Caco-2 (cell line): ENCODE measurements around the gene BTN1A1. TPM values are rescaled to one million over a fixed set of nuclear protein-coding genes. Genes with fewer than 3 reads are reported as not detected.

ENCODE experiments used
- BruUV-seq: library from RNA; stranded (reverse); fragments of 400-500 nt; replicated peaks from 2 replicates; lab custom pipeline; 2021; lab: Mats Ljungman, UMichigan
- CTCF ChIA-PET: fragments of 300-600 bp; sonication (Branson Sonifier 250); formaldehyde crosslinking; loops from one replicate; lab custom pipeline; 2022; ENCODE audit warnings: antibody characterized with exemption; lab: Charles Lee
- POLR2A ChIA-PET: fragments of 300-600 bp; sonication (Branson Sonifier 250); formaldehyde crosslinking; loops from one replicate; lab custom pipeline; 2022; ENCODE audit warnings: antibody characterized with exemption; lab: Charles Lee
- DNase-seq, 2 experiments: peaks; one replicate each; pipeline versions ENCODE4 v3.0.0 to v3.0.0-alpha.2; 2020 to 2022
- H3K27me3 ChIP-seq: replicated peaks from 2 replicates; pipeline ENCODE4 v1.6.0; 2011; ENCODE audit warnings: low read length; ENCODE audit not compliant: control insufficient read depth, insufficient read depth
- H3K36me3 ChIP-seq: 2 replicates; pipeline ENCODE4 v1.5.1; 2011; ENCODE audit warnings: low read length; ENCODE audit not compliant: control insufficient read depth, insufficient read depth
- H3K4me1 ChIP-seq: fragments of 250-450 bp; sonication (Bioruptor Pico); 2 replicates; pipeline ENCODE4 v1.5.1; 2020; ENCODE audit warnings: mild to moderate bottlenecking
- H3K4me3 ChIP-seq: 2 replicates; pipeline ENCODE4 v1.5.1; 2011; ENCODE audit warnings: low read depth, mild to moderate bottlenecking, control low read depth, low read length
- H3K9me3 ChIP-seq: fragments of 250-450 bp; sonication (Bioruptor Pico); 2 replicates; pipeline ENCODE4 v1.5.1; 2020; ENCODE audit warnings: mild to moderate bottlenecking, moderate library complexity
- H3K27ac Mint-ChIP-seq: one replicate; pipeline ENCODE4 v1.8.0; 2022; ENCODE audit warnings: mixed read lengths; ENCODE audit not compliant: unreplicated experiment
- H3K27me3 Mint-ChIP-seq: one replicate; pipeline ENCODE4 v1.8.0; 2022; ENCODE audit warnings: mixed read lengths; ENCODE audit not compliant: insufficient read depth, unreplicated experiment
- H3K36me3 Mint-ChIP-seq: one replicate; pipeline ENCODE4 v1.8.0; 2022; ENCODE audit warnings: mild to moderate bottlenecking, mixed read lengths; ENCODE audit not compliant: insufficient read depth, unreplicated experiment
- H3K4me1 Mint-ChIP-seq: one replicate; pipeline ENCODE4 v1.8.0; 2022; ENCODE audit warnings: low read depth, mixed read lengths; ENCODE audit not compliant: unreplicated experiment
- H3K4me3 Mint-ChIP-seq: one replicate; pipeline ENCODE4 v1.8.0; 2022; ENCODE audit warnings: mild to moderate bottlenecking, moderate library complexity, mixed read lengths; ENCODE audit not compliant: unreplicated experiment
- H3K9me3 Mint-ChIP-seq: one replicate; pipeline ENCODE4 v1.8.0; 2022; ENCODE audit warnings: mixed read lengths; ENCODE audit not compliant: unreplicated experiment
- CTCF ChIP-seq, 2 experiments: fragments of 200-600 bp in 1 of 2; IDR thresholded peaks; 1 replicate in 1 of 2; 2 replicates in 1 of 2; pipeline versions ENCODE4 v1.5.1 to v1.8.0; 2011 to 2022; ENCODE audit warnings: antibody characterized with exemption in 1 of 2, control low read depth in 1 of 2, inconsistent platforms in 1 of 2, low read depth in 1 of 2, low read length in 1 of 2, mild to moderate bottlenecking in 1 of 2, moderate library complexity in 1 of 2; ENCODE audit not compliant: insufficient read depth in 1 of 2, severe bottlenecking in 1 of 2, unreplicated experiment in 1 of 2
- intact Hi-C: fragments of 100-400 bp; cut with micrococcal nuclease; formaldehyde crosslinking; loops from one replicate; pipeline ENCODE4 v1.10.0; 2022; ENCODE audit not compliant: unreplicated experiment
- total RNA-seq: library from RNA; stranded (reverse); gene quantifications from 2 replicates; pipeline ENCODE4 v1.2.3, GENCODE V29; 2022

Gene BTN1A1
- total RNA-seq, 1 experiment from 2014 or later: 7.3 TPM

GRCh38 chr6:26530203-26530602 is 30.1 kb downstream of the BTN1A1 start:
- intact Hi-C loops: loop anchor here (10.0 kb wide), 1 partner anchor 205 kb away; no protein-coding TSS in a partner anchor
- Histone ChIP-seq H3K4me3 (no peak overlapping the region), H3K9me3 (no peaks in the 10 kb centered on the region), H3K4me1 (no peaks in the 10 kb centered on the region), H3K36me3 (no peaks in the 10 kb centered on the region), H3K27me3 (no peaks in the 10 kb centered on the region)
- CTCF ChIA-PET: no interaction called here
- Mint-ChIP-seq H3K27ac (no peak overlapping the region), H3K27me3 (no peaks in the 10 kb centered on the region), H3K4me3 (no peak overlapping the region), H3K4me1 (peaks cover 7% of the 10 kb centered on the region), H3K36me3 (peaks cover 11% of the 10 kb centered on the region), H3K9me3 (no peaks in the 10 kb centered on the region)
- no peak for TF ChIP-seq CTCF (IDR thresholded peaks at IDR 0.05; ENCODE audit: insufficient read depth in 1 of 2, low read depth in 1 of 2, low read length in 1 of 2, severe bottlenecking in 1 of 2, unreplicated experiment in 1 of 2)
- POLR2A ChIA-PET: no interaction called here
- no peak for DNase-seq
- no TSS peak for BruUV-seq

- no peaks in the 10 kb centered on the region for H3K27me3 Mint-ChIP-seq
- peaks cover 14% of the 10 kb centered on the region for H3K36me3 Mint-ChIP-seq
- Histone ChIP-seq H3K36me3 (no peaks in the 10 kb centered on the region), H3K27me3 (no peaks in the 10 kb centered on the region), H3K9me3 (no peaks in the 10 kb centered on the region), H3K4me3 (no peak overlapping the region), H3K4me1 (peaks cover 4% of the 10 kb centered on the region; the same call in 1 of the 2 replicates)
- no peaks in the 10 kb centered on the region for H3K9me3 Mint-ChIP-seq
- H3K27ac Mint-ChIP-seq: no peak overlapping the region
- H3K4me1 Mint-ChIP-seq: peaks cover 11% of the 10 kb centered on the region
- intact Hi-C loops: loop anchor here (10.0 kb wide), 1 partner anchor 207 kb away; no protein-coding TSS in a partner anchor
- ChIA-PET POLR2A (no interaction called here), CTCF (interaction anchor here (0.7 kb wide), 2 partner anchors 10 to 190 kb away, joined by 3 read pairs; no protein-coding TSS in a partner anchor)
- BruUV-seq: no TSS peak
- peak overlapping the region; percentile 87 for H3K4me3 Mint-ChIP-seq
- no peak for DNase-seq
- no peak for TF ChIP-seq CTCF (IDR thresholded peaks at IDR 0.05; ENCODE audit: insufficient read depth in 1 of 2, low read depth in 1 of 2, low read length in 1 of 2, severe bottlenecking in 1 of 2, unreplicated experiment in 1 of 2)
Observed at GRCh38 chr6:26531897-26532296, 31.8 kb downstream of the BTN1A1 start.

DNA sequence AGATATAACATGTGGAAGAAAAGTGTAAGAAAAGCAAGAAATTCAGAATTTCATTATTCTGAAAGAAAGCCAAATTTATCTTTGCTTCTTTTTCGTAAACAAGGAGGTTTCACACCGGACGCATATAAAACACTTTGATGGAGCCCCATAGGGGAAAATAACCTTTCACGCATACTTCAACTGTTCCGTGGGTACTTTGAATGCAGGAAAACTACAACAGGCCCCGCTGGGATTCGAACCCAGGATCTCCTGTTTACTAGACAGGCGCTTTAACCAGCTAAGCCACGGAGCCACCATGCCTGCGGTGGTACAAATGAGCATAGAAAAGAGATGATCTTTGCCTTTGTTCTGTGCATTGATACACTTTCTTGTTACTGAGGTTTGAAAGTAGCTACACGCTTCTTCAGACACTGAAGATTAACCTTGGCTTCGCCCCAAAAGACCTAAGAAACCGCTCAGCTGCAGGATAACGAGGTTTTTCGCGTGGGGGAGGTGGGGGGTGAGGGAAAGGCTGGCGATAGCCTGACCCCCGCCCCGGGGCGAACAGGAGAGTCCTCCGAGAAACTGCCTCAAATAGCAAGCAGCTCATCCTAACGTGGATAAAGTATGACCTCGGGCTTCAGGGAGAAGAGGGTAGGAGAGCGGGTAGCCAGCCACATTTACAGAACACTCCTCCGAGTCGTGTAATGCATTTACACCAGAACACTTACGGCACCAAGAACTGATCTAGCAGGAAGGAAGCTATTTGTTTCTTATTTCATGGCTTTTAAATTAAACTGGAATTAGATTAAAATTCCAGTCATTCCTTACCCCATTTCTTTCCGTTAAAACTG is 32.8 kb downstream of the BTN1A1 start:
- Mint-ChIP-seq H3K9me3 (no peaks in the 10 kb centered on the region), H3K4me1 (peaks cover 15% of the 10 kb centered on the region), H3K36me3 (peaks cover 24% of the 10 kb centered on the region), H3K4me3 (peak overlapping the region; percentile 87), H3K27ac (peak overlapping the region; percentile 90), H3K27me3 (peaks cover 2% of the 10 kb centered on the region)
- POLR2A ChIA-PET: interaction anchor here (0.5 to 1.4 kb wide), 6 partner anchors 11 to 1303 kb away, joined by 3 to 9 read pairs (median 4); no protein-coding TSS in a partner anchor
- TF ChIP-seq CTCF (IDR thresholded peaks at IDR 0.05; ENCODE audit: insufficient read depth in 1 of 2, low read depth in 1 of 2, low read length in 1 of 2, severe bottlenecking in 1 of 2, unreplicated experiment in 1 of 2): no peak
- peaks cover 4% of the 10 kb centered on the region; the same call in 1 of the 2 replicates for H3K4me1 ChIP-seq
- DNase-seq: peak; percentile 88 to 89
- intact Hi-C loops: loop anchor here (10.0 kb wide), 1 partner anchor 208 kb away; no protein-coding TSS in a partner anchor
- no peaks in the 10 kb centered on the region for H3K36me3 ChIP-seq
- no TSS peak for BruUV-seq
- CTCF ChIA-PET: interaction anchor here (0.7 to 1.3 kb wide), 6 partner anchors 12 to 210 kb away, joined by 3 to 5 read pairs (median 4); no protein-coding TSS in a partner anchor
- no peaks in the 10 kb centered on the region for H3K9me3 ChIP-seq
- peak overlapping the region; percentile 74 for H3K4me3 ChIP-seq
- no peaks in the 10 kb centered on the region for H3K27me3 ChIP-seq
